ENCODE measurements around the gene CEP192.

DNA sequence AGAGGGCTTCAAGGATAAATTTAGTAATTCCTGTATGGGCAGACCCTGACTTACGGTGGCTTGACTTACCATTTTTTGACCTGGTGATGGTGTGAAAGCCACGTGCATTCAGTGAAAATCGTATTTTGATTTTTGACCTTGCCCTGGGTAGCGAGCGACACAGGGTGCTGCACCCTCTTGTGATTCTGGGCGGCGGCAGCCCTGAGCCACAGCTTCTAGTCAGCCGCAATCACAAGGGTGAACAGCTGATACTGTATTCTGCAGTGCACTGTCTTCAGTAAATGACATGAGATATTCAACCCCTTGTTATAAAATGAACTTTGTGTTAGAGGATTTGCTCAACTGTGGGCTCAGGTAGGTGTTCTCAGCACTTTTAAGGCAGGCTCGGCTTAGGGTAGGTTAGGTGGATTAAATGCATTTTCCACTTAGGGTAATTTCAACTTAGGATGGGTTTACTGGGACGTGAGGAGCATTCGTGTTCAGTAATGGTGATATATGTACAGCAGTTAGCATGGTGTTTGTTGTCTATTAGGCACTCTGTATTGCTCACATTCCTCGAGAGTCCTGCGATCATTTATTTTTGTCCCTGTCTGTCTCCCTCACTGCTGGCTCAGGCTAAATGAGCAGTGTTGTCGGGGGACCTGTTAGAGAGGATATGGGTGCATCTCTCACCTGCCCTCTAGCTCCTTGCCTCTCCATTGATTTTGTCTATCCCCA is 109.9 kb downstream of the CEP192 start:
- no peak for TF ChIP-seq YY1 (IDR thresholded peaks at IDR 0.05; ENCODE audit: insufficient read depth, insufficient read length)
- TF ChIP-seq ZNF274 (IDR thresholded peaks at IDR 0.05; ENCODE audit: low read depth, low read length): no peak
- TF ChIP-seq SUZ12 (IDR thresholded peaks at IDR 0.05; ENCODE audit: extremely low read depth, insufficient read depth, insufficient read length): no peak

Measured in NT2/D1 (cell line).